Activated CD4-positive, alpha-beta T cell treated with anti-CD3 and anti-CD28 coated beads, Interleukin-2, amount 50 U/mL, for 1 hour (primary cell): Measurements from ENCODE around the gene VPS11.
"Not testable (repeated sequence)": the region's sequence is repeated elsewhere in the genome, so short reads cannot be mapped to it uniquely, and the experiment has no call there.

Source experiments
- DNase-seq: peaks from one replicate; pipeline ENCODE4 v3.0.0-alpha.2; 2020

Gene VPS11

GRCh38 chr11:119084663-119085436 is 17.2 kb downstream of the VPS11 start, which contains the start of gene HMBS:
Gene HMBS (plus strand): TSS chr11:119084881. CDS start chr11:119085034, 153 bp downstream.
- peak; percentile 84 for DNase-seq

GRCh38 chr11:119085437-119085847 is 17.8 kb downstream of the VPS11 start:
- DNase-seq = peak; percentile 23

- DNase-seq = no peak
Measured at GRCh38 chr11:119087123-119087522, 19.5 kb downstream of the VPS11 start.

GRCh38 chr11:119087747-119088241 is 20.2 kb downstream of the VPS11 start:
- DNase-seq = no peak

- DNase-seq = no peak
Measured at GRCh38 chr11:119088406-119088805, 20.8 kb downstream of the VPS11 start.

- no peak for DNase-seq
Measured at GRCh38 chr11:119089319-119089718, 21.7 kb downstream of the VPS11 start.

- DNase-seq = no peak
Measured at GRCh38 chr11:119091178-119091577, 23.6 kb downstream of the VPS11 start.

- DNase-seq = no peak
Measured at GRCh38 chr11:119091966-119092879, 24.6 kb downstream of the VPS11 start.

- no peak for DNase-seq
Measured at GRCh38 chr11:119092880-119093842, 25.5 kb downstream of the VPS11 start.

GRCh38 chr11:119093942-119094815 is 26.6 kb downstream of the VPS11 start:
- DNase-seq = peak; percentile 41

- DNase-seq = peak; percentile 48
Measured at GRCh38 chr11:119094816-119095065, 27.1 kb downstream of the VPS11 start.

- DNase-seq = peak; percentile 98
Measured at GRCh38 chr11:119095066-119095880, 27.7 kb downstream of the VPS11 start.

- DNase-seq = no peak
Measured at GRCh38 chr11:119099711-119100110, 32.1 kb downstream of the VPS11 start.

GRCh38 chr11:119100246-119100970 is 32.8 kb downstream of the VPS11 start:
- DNase-seq = no peak

GRCh38 chr11:119100994-119101758 is 33.6 kb downstream of the VPS11 start:
- DNase-seq = no peak

GRCh38 chr11:119101759-119102423 is 34.3 kb downstream of the VPS11 start, which contains the start of gene DPAGT1:
Gene DPAGT1 (minus strand): TSS chr11:119101853. CDS start chr11:119101655, 198 bp downstream.
- peak; percentile 80 for DNase-seq

GRCh38 chr11:119103161-119103664 is 35.6 kb downstream of the VPS11 start:
- DNase-seq = not testable (repeated sequence)

GRCh38 chr11:119103793-119104192 is 36.2 kb downstream of the VPS11 start:
- DNase-seq = no peak
